Measurements from ENCODE around the gene ANKMY2. TPM values are rescaled to one million over a fixed set of nuclear protein-coding genes. Genes with fewer than 3 reads are reported as not detected.

ANKMY2 gene
- polyA plus RNA-seq, 2 donors: 5.0 to 5.9 TPM

DNA sequence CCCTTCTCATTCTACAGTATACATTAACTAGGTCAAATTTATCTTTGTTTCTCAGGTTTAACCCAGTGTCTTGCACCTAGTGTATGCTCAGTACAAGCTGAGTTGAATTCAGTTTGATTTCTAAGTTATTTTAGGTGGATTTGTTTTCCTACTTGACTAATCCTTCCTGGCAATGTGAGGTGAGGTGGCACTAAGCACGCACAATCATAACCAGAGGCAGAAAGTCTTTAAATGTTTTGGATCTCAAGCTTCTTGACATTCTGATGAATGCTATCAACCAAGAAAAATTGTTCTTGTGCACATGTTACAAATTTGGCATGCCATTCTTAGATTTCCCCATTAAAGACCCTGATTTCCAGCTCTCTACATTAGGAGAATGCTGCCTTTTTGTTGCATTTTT, 3.6 kb upstream of the ANKMY2 start:
- Histone ChIP-seq H3K27ac (ENCODE audit: low read depth in 2 of 2, low read length in 1 of 2) (no peak overlapping the region), H3K27me3 (ENCODE audit: control insufficient read depth in 1 of 2, insufficient read depth in 2 of 2, low read length in 2 of 2) (no peaks in the 10 kb centered on the region), H3K36me3 (ENCODE audit: control insufficient read depth in 2 of 2, insufficient read depth in 2 of 2, low read length in 1 of 2) (no peaks in the 10 kb centered on the region), H3K4me3 (ENCODE audit: low read depth in 1 of 2, low read length in 2 of 2) (no peak overlapping the region), H3K9me3 (ENCODE audit: control insufficient read depth in 2 of 2, insufficient read depth in 1 of 2, low read depth in 1 of 2, low read length in 1 of 2) (no peaks in the 10 kb centered on the region), H3K4me1 (ENCODE audit: control insufficient read depth in 2 of 2, insufficient read depth in 2 of 2, low read length in 1 of 2) (peaks cover 2 to 3% of the 10 kb centered on the region in 2 donors)
- 31 to 65% methylated on average over 1 of the region's 1 CpG for WGBS, 2 donors

DNA sequence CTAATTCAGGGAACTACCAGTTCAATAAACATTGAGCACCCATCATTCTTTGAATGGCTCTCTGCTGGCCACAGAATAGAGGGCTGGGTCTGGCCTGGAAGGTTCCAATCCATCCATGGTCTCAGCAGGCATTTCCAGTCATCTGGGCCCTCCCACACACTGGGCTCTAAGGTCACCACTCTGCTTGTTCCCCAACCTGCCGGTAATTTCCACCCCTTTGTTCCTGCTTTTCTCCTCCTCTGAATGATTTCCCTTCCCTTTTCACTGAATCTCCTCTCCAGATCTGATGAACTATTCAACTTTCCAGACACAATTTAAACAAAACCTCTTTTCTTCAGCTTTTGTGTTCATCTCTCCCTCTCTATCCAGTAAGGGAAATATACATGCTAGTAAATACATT, 3.0 kb upstream of the ANKMY2 start:
- peaks cover 2 to 6% of the 10 kb centered on the region in 2 donors for H3K4me1 ChIP-seq (ENCODE audit: control insufficient read depth in 2 of 2, insufficient read depth in 2 of 2, low read length in 1 of 2)
- H3K9me3 ChIP-seq (ENCODE audit: control insufficient read depth in 2 of 2, insufficient read depth in 1 of 2, low read depth in 1 of 2, low read length in 1 of 2): no peaks in the 10 kb centered on the region
- no peaks in the 10 kb centered on the region for H3K27me3 ChIP-seq (ENCODE audit: control insufficient read depth in 1 of 2, insufficient read depth in 2 of 2, low read length in 2 of 2)
- 20 to 48% methylated on average over 1 of the region's 1 CpG for WGBS, 2 donors
- H3K27ac ChIP-seq (ENCODE audit: low read depth in 2 of 2, low read length in 1 of 2): no peak overlapping the region
- no peak overlapping the region for H3K4me3 ChIP-seq (ENCODE audit: low read depth in 1 of 2, low read length in 2 of 2)
- no peaks in the 10 kb centered on the region for H3K36me3 ChIP-seq (ENCODE audit: control insufficient read depth in 2 of 2, insufficient read depth in 2 of 2, low read length in 1 of 2)

- Histone ChIP-seq H3K4me3 (ENCODE audit: low read depth in 1 of 2, low read length in 2 of 2) (peak overlapping the region in 1 of 2 donors; percentile 90), H3K9me3 (ENCODE audit: control insufficient read depth in 2 of 2, insufficient read depth in 1 of 2, low read depth in 1 of 2, low read length in 1 of 2) (no peaks in the 10 kb centered on the region), H3K4me1 (ENCODE audit: control insufficient read depth in 2 of 2, insufficient read depth in 2 of 2, low read length in 1 of 2) (peaks cover 2 to 6% of the 10 kb centered on the region in 2 donors), H3K36me3 (ENCODE audit: control insufficient read depth in 2 of 2, insufficient read depth in 2 of 2, low read length in 1 of 2) (no peaks in the 10 kb centered on the region), H3K27ac (ENCODE audit: low read depth in 2 of 2, low read length in 1 of 2) (no peak overlapping the region), H3K27me3 (ENCODE audit: control insufficient read depth in 1 of 2, insufficient read depth in 2 of 2, low read length in 2 of 2) (no peaks in the 10 kb centered on the region)
- WGBS, 2 donors: 39 to 48% methylated on average over 2 of the region's 2 CpGs
Measured at GRCh38 chr7:16647435-16647960, 1.9 kb upstream of the ANKMY2 start.

DNA sequence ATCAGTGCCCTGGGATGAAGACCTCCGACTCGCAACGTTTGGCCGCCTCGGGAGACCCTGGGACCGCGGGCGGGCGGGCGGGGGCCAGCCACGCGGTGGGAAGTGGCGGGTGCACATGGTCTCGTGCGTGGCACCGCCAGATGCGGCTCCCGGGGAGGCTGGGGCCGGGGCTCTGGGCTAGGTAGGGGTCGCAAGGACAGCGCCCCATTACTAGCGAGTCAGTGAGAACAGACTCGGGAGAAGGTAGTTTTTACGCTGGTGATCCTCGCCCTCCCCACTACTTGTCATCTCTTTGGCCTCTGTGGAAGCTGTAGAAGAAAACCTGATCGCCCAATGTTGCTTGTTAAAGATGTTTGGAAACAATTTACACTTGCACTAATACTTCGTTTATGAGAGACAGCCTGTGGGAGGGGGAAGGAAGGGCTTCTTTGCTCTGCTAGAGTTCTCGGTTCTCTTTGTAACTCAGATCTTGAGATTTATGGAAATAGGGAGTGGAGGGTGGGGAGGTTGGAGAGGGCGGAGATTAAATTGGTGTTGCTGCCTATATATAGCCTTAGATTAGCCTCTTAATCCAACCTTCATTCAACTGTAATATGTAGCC, 1.0 kb upstream of the ANKMY2 start:
- Histone ChIP-seq H3K27ac (ENCODE audit: low read depth in 2 of 2, low read length in 1 of 2) (peak overlapping the region; percentile 93 to 94), H3K9me3 (ENCODE audit: control insufficient read depth in 2 of 2, insufficient read depth in 1 of 2, low read depth in 1 of 2, low read length in 1 of 2) (no peaks in the 10 kb centered on the region), H3K4me3 (ENCODE audit: low read depth in 1 of 2, low read length in 2 of 2) (peak overlapping the region; percentile 88 to 90), H3K4me1 (ENCODE audit: control insufficient read depth in 2 of 2, insufficient read depth in 2 of 2, low read length in 1 of 2) (peaks cover 2 to 6% of the 10 kb centered on the region in 2 donors), H3K36me3 (ENCODE audit: control insufficient read depth in 2 of 2, insufficient read depth in 2 of 2, low read length in 1 of 2) (no peaks in the 10 kb centered on the region), H3K27me3 (ENCODE audit: control insufficient read depth in 1 of 2, insufficient read depth in 2 of 2, low read length in 2 of 2) (no peaks in the 10 kb centered on the region)
- WGBS, 2 donors: 0 to 1% methylated on average over 29 of the region's 29 CpGs

DNA sequence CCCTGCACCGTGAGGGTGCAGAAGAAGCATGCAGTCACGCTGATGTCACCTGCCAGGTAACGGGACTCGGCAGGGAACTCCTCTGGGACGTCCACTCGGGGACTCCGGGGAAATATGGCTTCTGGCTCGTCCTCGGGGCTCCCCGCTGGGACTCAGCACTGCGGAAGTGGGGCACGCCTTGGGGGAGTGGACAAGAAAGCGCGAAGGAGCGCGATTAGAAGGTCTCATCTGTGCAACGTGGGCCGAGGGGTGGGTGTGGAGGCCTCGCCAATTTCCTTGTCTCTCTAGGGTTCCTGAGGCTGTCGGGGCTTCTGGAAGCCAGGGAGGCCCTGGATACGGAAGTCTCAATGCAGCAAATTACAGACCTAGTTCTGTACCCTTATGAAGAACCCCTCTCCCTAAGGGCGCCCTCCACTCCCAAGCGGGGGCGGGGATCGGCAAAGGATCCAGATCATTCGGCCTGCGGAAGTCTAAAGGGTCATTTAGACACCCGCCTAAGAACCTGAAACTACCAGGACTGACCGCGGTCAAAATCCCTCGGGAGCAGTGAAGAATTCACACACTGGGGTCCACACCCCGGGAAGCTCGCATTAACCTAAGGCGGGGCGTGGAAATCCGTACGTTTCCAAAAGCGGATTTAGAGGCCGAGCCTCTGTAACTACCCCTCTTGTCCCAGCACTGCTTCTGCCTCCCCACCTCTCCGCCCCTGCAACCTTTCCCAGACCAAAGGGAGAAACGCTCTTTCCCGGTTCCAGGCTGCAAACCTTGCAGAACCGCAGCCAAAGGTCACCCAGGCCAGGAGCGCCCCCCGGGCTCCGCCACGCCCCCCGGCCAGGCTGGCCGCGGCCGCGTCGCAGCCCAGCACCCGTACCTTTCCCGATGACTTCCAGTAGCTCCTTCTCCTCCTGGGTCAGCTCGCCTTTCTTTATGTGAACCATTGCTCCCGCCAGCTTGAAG, 640 bp downstream of the ANKMY2 start:
- Histone ChIP-seq H3K27me3 (ENCODE audit: control insufficient read depth in 1 of 2, insufficient read depth in 2 of 2, low read length in 2 of 2) (no peaks in the 10 kb centered on the region), H3K9me3 (ENCODE audit: control insufficient read depth in 2 of 2, insufficient read depth in 1 of 2, low read depth in 1 of 2, low read length in 1 of 2) (no peaks in the 10 kb centered on the region), H3K4me3 (ENCODE audit: low read depth in 1 of 2, low read length in 2 of 2) (peak overlapping the region; percentile 90 to 94), H3K4me1 (ENCODE audit: control insufficient read depth in 2 of 2, insufficient read depth in 2 of 2, low read length in 1 of 2) (peaks cover 2 to 6% of the 10 kb centered on the region in 2 donors), H3K36me3 (ENCODE audit: control insufficient read depth in 2 of 2, insufficient read depth in 2 of 2, low read length in 1 of 2) (no peaks in the 10 kb centered on the region), H3K27ac (ENCODE audit: low read depth in 2 of 2, low read length in 1 of 2) (peak overlapping the region; percentile 93)
- 0 to 1% methylated on average over 57 of the region's 57 CpGs for WGBS, 2 donors

DNA sequence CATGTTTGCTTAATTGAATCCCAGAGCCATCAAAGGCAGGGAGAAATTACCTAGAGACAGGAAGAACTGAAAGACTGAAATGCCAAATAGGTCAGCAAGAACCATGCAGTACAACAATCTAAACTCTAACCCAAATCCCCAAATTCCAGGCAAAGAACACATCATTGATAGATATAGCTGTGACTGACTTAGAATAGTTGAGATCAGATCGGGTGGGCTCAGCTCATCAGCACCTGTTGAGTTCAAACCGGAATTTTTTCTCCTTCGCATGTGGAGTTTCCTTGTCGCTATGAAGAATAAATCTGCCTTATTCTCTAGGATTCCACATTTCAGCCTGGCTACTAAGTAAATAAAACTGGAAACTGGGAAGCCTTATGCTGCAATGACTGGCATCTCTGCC, 1.4 kb downstream of the ANKMY2 start:
- WGBS, 2 donors: 41 to 43% methylated on average over 4 of the region's 4 CpGs
- peak overlapping the region; percentile 90 to 94 for H3K4me3 ChIP-seq (ENCODE audit: low read depth in 1 of 2, low read length in 2 of 2)

GRCh38 chr7:16638282-16639280, 7.0 kb downstream of the ANKMY2 start:
- 58 to 63% methylated on average over 7 of the region's 7 CpGs for WGBS, 2 donors
- Histone ChIP-seq H3K36me3 (ENCODE audit: control insufficient read depth in 2 of 2, insufficient read depth in 2 of 2, low read length in 1 of 2) (no peaks in the 10 kb centered on the region), H3K4me1 (ENCODE audit: control insufficient read depth in 2 of 2, insufficient read depth in 2 of 2, low read length in 1 of 2) (no peaks in the 10 kb centered on the region), H3K4me3 (ENCODE audit: low read depth in 1 of 2, low read length in 2 of 2) (no peak overlapping the region), H3K27ac (ENCODE audit: low read depth in 2 of 2, low read length in 1 of 2) (no peak overlapping the region), H3K9me3 (ENCODE audit: control insufficient read depth in 2 of 2, insufficient read depth in 1 of 2, low read depth in 1 of 2, low read length in 1 of 2) (no peaks in the 10 kb centered on the region), H3K27me3 (ENCODE audit: control insufficient read depth in 1 of 2, insufficient read depth in 2 of 2, low read length in 2 of 2) (no peaks in the 10 kb centered on the region)

More for the DNA sequence above, 1.4 kb downstream of the ANKMY2 start:
- Histone ChIP-seq H3K27ac (ENCODE audit: low read depth in 2 of 2, low read length in 1 of 2) (peak overlapping the region in 1 of 2 donors; percentile 93), H3K4me1 (ENCODE audit: control insufficient read depth in 2 of 2, insufficient read depth in 2 of 2, low read length in 1 of 2) (peaks cover 2 to 6% of the 10 kb centered on the region in 2 donors), H3K27me3 (ENCODE audit: control insufficient read depth in 1 of 2, insufficient read depth in 2 of 2, low read length in 2 of 2) (no peaks in the 10 kb centered on the region), H3K9me3 (ENCODE audit: control insufficient read depth in 2 of 2, insufficient read depth in 1 of 2, low read depth in 1 of 2, low read length in 1 of 2) (no peaks in the 10 kb centered on the region), H3K36me3 (ENCODE audit: control insufficient read depth in 2 of 2, insufficient read depth in 2 of 2, low read length in 1 of 2) (no peaks in the 10 kb centered on the region)

GRCh38 chr7:16637379-16637778, 8.2 kb downstream of the ANKMY2 start:
- Histone ChIP-seq H3K36me3 (ENCODE audit: control insufficient read depth in 2 of 2, insufficient read depth in 2 of 2, low read length in 1 of 2) (no peaks in the 10 kb centered on the region), H3K4me1 (ENCODE audit: control insufficient read depth in 2 of 2, insufficient read depth in 2 of 2, low read length in 1 of 2) (no peaks in the 10 kb centered on the region), H3K9me3 (ENCODE audit: control insufficient read depth in 2 of 2, insufficient read depth in 1 of 2, low read depth in 1 of 2, low read length in 1 of 2) (no peaks in the 10 kb centered on the region), H3K27me3 (ENCODE audit: control insufficient read depth in 1 of 2, insufficient read depth in 2 of 2, low read length in 2 of 2) (no peaks in the 10 kb centered on the region), H3K27ac (ENCODE audit: low read depth in 2 of 2, low read length in 1 of 2) (no peak overlapping the region), H3K4me3 (ENCODE audit: low read depth in 1 of 2, low read length in 2 of 2) (no peak overlapping the region)
- 46 to 60% methylated on average over 5 of the region's 5 CpGs for WGBS, 2 donors
